Activated B cell treated with CpG ODN at 0.5 μM for 24 hours (primary cell): Measurements from ENCODE around the gene MRPS2. TPM values are rescaled to one million over a fixed set of nuclear protein-coding genes. Genes with fewer than 3 reads are reported as not detected.
A peak's percentile ranks its signal among the peaks of the same experiment; 100 is the strongest.

Experiments
- ATAC-seq: fragments of 200-7000 bp; cut with Tn5 transposase; one replicate; pipeline ENCODE4 v1.10.0; 2021; ENCODE audit warnings: low read depth, mild to moderate bottlenecking, moderate library complexity
- CTCF ChIA-PET: fragments of 350-600 bp; sonication (Branson Sonifier 250); formaldehyde crosslinking; loops from one replicate; lab custom pipeline; 2021; ENCODE audit warnings: antibody characterized with exemption; lab: Charles Lee
- POLR2A ChIA-PET: fragments of 350-600 bp; sonication (Branson Sonifier 250); formaldehyde crosslinking; loops from one replicate; lab custom pipeline; 2021; ENCODE audit warnings: antibody characterized with exemption; lab: Charles Lee
- DNase-seq: peaks from one replicate; pipeline ENCODE4 v3.0.0; 2022
- H3K27ac Mint-ChIP-seq: one replicate; pipeline ENCODE4 v1.8.0; 2020; ENCODE audit warnings: mixed read lengths
- H3K27me3 Mint-ChIP-seq: one replicate; pipeline ENCODE4 v1.8.0; 2021; ENCODE audit warnings: mixed read lengths
- H3K36me3 Mint-ChIP-seq: one replicate; pipeline ENCODE4 v1.8.0; 2021; ENCODE audit warnings: low read depth, mixed read lengths
- H3K4me1 Mint-ChIP-seq: one replicate; pipeline ENCODE4 v1.8.0; 2021; ENCODE audit warnings: mixed read lengths
- H3K4me3 Mint-ChIP-seq: one replicate; pipeline ENCODE4 v1.8.0; 2020; ENCODE audit warnings: mild to moderate bottlenecking, mixed read lengths
- H3K9me3 Mint-ChIP-seq: one replicate; pipeline ENCODE4 v1.8.0; 2020; ENCODE audit warnings: mixed read lengths
- intact Hi-C: fragments of 100-400 bp; cut with micrococcal nuclease; formaldehyde crosslinking; loops from one replicate; pipeline ENCODE4 v1.15.1; 2024
- total RNA-seq: library from RNA; stranded (reverse); gene quantifications from 2 replicates; pipeline ENCODE4 v1.2.3, GENCODE V29; 2022
- TF ChIP-seq, protein P1 (sequence below): fragments of 200-600 bp; IDR thresholded peaks from one replicate; pipeline ENCODE4 v1.8.0; 2022; ENCODE audit warnings: antibody characterized with exemption, mild to moderate bottlenecking

MRPS2 gene
- total RNA-seq, 1 donor from 2014 or later: 35.1 TPM

- Mint-ChIP-seq H3K4me3 (peak overlapping the region; percentile 61), H3K36me3 (peaks cover 5% of the 10 kb centered on the region), H3K9me3 (no peaks in the 10 kb centered on the region), H3K27ac (no peak overlapping the region), H3K27me3 (peaks cover 2% of the 10 kb centered on the region), H3K4me1 (peaks cover 10% of the 10 kb centered on the region)
- peak; percentile 31 for DNase-seq
- ChIA-PET CTCF (interaction anchor here (0.7 to 1.0 kb wide), 3 partner anchors 19 to 67 kb away, joined by 3 to 7 read pairs (median 3); partner anchors contain the start of gene MRPS2), POLR2A (no interaction called here)
- peak; percentile 31 for ATAC-seq
- TF ChIP-seq, protein P1, sequence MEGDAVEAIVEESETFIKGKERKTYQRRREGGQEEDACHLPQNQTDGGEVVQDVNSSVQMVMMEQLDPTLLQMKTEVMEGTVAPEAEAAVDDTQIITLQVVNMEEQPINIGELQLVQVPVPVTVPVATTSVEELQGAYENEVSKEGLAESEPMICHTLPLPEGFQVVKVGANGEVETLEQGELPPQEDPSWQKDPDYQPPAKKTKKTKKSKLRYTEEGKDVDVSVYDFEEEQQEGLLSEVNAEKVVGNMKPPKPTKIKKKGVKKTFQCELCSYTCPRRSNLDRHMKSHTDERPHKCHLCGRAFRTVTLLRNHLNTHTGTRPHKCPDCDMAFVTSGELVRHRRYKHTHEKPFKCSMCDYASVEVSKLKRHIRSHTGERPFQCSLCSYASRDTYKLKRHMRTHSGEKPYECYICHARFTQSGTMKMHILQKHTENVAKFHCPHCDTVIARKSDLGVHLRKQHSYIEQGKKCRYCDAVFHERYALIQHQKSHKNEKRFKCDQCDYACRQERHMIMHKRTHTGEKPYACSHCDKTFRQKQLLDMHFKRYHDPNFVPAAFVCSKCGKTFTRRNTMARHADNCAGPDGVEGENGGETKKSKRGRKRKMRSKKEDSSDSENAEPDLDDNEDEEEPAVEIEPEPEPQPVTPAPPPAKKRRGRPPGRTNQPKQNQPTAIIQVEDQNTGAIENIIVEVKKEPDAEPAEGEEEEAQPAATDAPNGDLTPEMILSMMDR: no peak
- intact Hi-C loops: loop anchor here (1.0 kb wide), 1 partner anchor 20 kb away; the partner anchor contains the start of gene MRPS2
Observed at GRCh38 chr9:135480071-135480939, 20.2 kb upstream of the MRPS2 start.

DNA sequence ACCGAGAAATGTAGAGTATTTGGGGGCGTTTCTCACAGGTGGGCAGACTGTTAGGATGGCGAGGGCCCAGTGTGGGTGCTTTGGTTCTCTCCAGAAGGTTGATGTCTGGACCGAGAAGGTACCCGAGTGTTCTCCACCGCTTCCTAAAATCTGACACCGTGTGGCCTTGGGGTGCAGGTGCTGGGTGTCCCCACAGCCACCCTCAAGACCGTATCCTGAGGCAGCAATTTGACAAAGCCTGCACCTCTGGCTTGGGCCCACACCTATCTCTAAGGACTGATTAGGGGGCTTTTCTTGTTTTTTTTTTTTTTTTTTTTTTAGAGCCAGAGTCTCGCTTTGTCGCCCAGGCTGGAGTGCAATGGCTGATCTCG, 19.6 kb upstream of the MRPS2 start:
- Mint-ChIP-seq H3K27ac (no peak overlapping the region), H3K4me1 (peaks cover 10% of the 10 kb centered on the region), H3K27me3 (peaks cover 2% of the 10 kb centered on the region), H3K4me3 (peak overlapping the region; percentile 61), H3K36me3 (peaks cover 7% of the 10 kb centered on the region), H3K9me3 (no peaks in the 10 kb centered on the region)
- intact Hi-C loops: loop anchor here (1.0 kb wide), 1 partner anchor 19 kb away; the partner anchor contains the start of gene MRPS2
- POLR2A ChIA-PET: interaction anchor here (0.7 kb wide), 2 partner anchors 11 to 918 kb away, joined by 4 to 6 read pairs; no protein-coding TSS in a partner anchor
- no peak for ATAC-seq
- CTCF ChIA-PET: interaction anchor here (1.0 kb wide), 1 partner anchor 19 kb away, joined by 7 read pairs; the partner anchor contains the start of gene MRPS2
- TF ChIP-seq, protein P1: no peak
- DNase-seq: no peak

GRCh38 chr9:135482015-135482754, 18.3 kb upstream of the MRPS2 start:
- POLR2A ChIA-PET: interaction anchor here (0.6 kb wide), 1 partner anchor 1458 kb away, joined by 5 read pairs; no protein-coding TSS in a partner anchor
- intact Hi-C loops: no loop called here
- Mint-ChIP-seq H3K27ac (no peak overlapping the region), H3K4me3 (no peak overlapping the region), H3K36me3 (peaks cover 7% of the 10 kb centered on the region), H3K9me3 (no peaks in the 10 kb centered on the region), H3K27me3 (peaks cover 2% of the 10 kb centered on the region), H3K4me1 (peaks cover 10% of the 10 kb centered on the region)
- DNase-seq: no peak
- TF ChIP-seq, protein P1: no peak
- ATAC-seq: no peak
- CTCF ChIA-PET: no interaction called here

GRCh38 chr9:135484460-135485277, 15.8 kb upstream of the MRPS2 start:
- Mint-ChIP-seq H3K27me3 (peaks cover 2% of the 10 kb centered on the region), H3K9me3 (no peaks in the 10 kb centered on the region), H3K4me1 (peaks cover 6% of the 10 kb centered on the region), H3K36me3 (peaks cover 6% of the 10 kb centered on the region), H3K27ac (no peak overlapping the region), H3K4me3 (no peak overlapping the region)
- CTCF ChIA-PET: no interaction called here
- DNase-seq (no peak), ATAC-seq (no peak)
- intact Hi-C loops: no loop called here
- TF ChIP-seq, protein P1: no peak
- POLR2A ChIA-PET: no interaction called here
